Spinal cord (tissue), 10 donors: ENCODE data around the gene NOD1. TPM values are rescaled to one million over a fixed set of nuclear protein-coding genes. Genes with fewer than 3 reads are reported as not detected.

Experiments used
- DNase-seq, 6 donors: peaks; one replicate each; pipeline versions ENCODE4 v3.0.0 to v3.0.0-alpha.2; 2013 to 2015; ENCODE audit warnings: low spot score in 6 of 6, low read depth in 4 of 6
- H3K27ac ChIP-seq: one replicate; pipeline ENCODE4 v1.5.1; 2013; ENCODE audit warnings: low read depth, low read length, control low read depth
- H3K27me3 ChIP-seq: one replicate; pipeline ENCODE4 v1.6.1; 2013; ENCODE audit warnings: low read length; ENCODE audit not compliant: control insufficient read depth, insufficient read depth
- H3K36me3 ChIP-seq: one replicate; pipeline ENCODE4 v1.6.1; 2013; ENCODE audit warnings: low read length; ENCODE audit not compliant: control insufficient read depth, insufficient read depth
- H3K4me1 ChIP-seq: one replicate; pipeline ENCODE4 v1.6.1; 2013; ENCODE audit warnings: low read length; ENCODE audit not compliant: control insufficient read depth, insufficient read depth
- H3K4me3 ChIP-seq: one replicate; pipeline ENCODE4 v1.5.1; 2013; ENCODE audit warnings: low read depth, low read length, control low read depth
- H3K9me3 ChIP-seq: one replicate; pipeline ENCODE4 v1.6.1; 2013; ENCODE audit warnings: low read length; ENCODE audit not compliant: control insufficient read depth, insufficient read depth
- WGBS: methylation state at CpG from one replicate; pipeline ENCODE4 v1.1.5; 2013; ENCODE audit warnings: missing lambda C conversion rate; ENCODE audit not compliant: insufficient coverage; 5-methylcytosine and 5-hydroxymethylcytosine counted together
- polyA plus RNA-seq, 2 donors: library from polyadenylated mRNA; unstranded; fragments of 120-200 nt; gene quantifications; one replicate each; pipeline ENCODE4 v1.2.1, GENCODE V29; 2013; ENCODE audit not compliant: insufficient read length in 2 of 2
- total RNA-seq, 2 donors: library from RNA; depleted of rRNA in 1 of 2; stranded (reverse); fragments of 120-200 nt in 1 of 2; fragments of >200 nt in 1 of 2; gene quantifications; one replicate each; pipeline versions ENCODE4 v1.2.3 to v1.2.4, GENCODE V29; 2013 to 2014
- donor health status: healthy.

The NOD1 gene
- total and polyA plus RNA-seq, 4 donors: 3.4 to 7.7 (median 5.3) TPM

DNA sequence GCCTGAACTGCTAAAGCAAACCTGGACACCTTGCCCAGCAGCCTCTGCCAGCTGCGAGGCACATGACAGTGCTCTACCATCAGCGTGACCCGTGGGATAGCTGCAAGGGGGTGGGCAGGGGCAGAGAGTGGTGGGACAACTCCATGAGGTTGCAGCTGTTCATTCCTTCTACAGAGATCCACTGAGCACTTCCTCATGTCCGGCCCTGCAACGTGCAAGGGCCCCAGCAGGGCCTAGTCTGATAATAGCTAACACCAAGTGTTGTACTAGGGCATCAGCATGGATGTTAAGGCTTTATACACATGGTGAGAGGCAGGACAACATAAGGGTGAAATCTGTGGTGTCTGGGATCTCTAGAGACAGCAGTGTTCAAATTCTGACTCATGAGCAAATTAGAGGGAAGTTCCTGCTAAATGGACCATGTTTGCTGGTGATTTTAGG, 14.3 kb downstream of the NOD1 start:
- Histone ChIP-seq H3K27ac (no peak overlapping the region), H3K9me3 (no peaks in the 10 kb centered on the region), H3K36me3 (no peaks in the 10 kb centered on the region), H3K4me3 (no peak overlapping the region), H3K4me1 (peaks cover 18% of the 10 kb centered on the region), H3K27me3 (no peaks in the 10 kb centered on the region)
- 65% methylated on average over 5 of the region's 5 CpGs for WGBS
- DNase-seq: no peak

DNA sequence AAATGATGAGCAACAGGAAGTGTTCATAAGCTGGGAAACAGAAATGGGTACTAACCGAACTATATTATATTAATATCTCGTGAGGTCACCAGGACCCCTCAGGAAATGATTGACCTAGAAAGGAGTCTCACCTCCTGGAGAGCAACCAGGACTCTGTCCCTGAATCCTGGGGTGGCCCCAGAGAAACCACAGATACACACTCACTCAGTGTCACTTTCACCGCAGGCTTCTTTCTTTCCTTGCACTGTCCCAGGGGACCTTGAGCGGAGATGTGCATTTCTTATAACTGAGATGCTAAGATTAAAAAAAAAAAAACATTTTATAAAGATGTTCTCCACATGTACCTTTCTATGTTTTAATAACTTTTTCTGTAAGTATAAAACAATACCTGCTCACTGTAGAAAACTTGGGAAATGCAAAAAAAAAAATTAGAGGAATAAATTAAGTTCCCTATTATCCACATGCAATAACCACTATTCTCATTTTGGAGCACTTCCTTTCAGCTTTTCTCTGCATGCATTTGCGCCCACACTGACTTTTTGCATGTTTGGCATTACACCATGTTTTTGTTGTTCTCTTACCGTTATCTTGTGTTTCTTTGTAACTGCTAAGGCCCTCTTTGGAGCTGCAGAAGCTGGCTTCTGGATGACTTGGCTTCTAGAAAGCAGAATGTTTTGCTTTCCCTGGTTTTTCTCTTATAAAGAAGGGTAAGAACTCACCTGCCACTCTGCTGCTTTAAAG, 15.0 kb downstream of the NOD1 start:
- H3K9me3 ChIP-seq: no peaks in the 10 kb centered on the region
- WGBS: 76% methylated on average over 4 of the region's 6 CpGs
- no peak overlapping the region for H3K27ac ChIP-seq
- no peak for DNase-seq
- H3K27me3 ChIP-seq: no peaks in the 10 kb centered on the region
- H3K4me1 ChIP-seq: peaks cover 11% of the 10 kb centered on the region
- no peak overlapping the region for H3K4me3 ChIP-seq
- H3K36me3 ChIP-seq: no peaks in the 10 kb centered on the region

GRCh38 chr7:30462179-30462578, 16.4 kb downstream of the NOD1 start:
- H3K27me3 ChIP-seq: no peaks in the 10 kb centered on the region
- no peak overlapping the region for H3K4me3 ChIP-seq
- WGBS: no CpG with 5 or more reads among the region's 1 CpG
- H3K9me3 ChIP-seq: no peaks in the 10 kb centered on the region
- no peak for DNase-seq
- H3K4me1 ChIP-seq: peaks cover 11% of the 10 kb centered on the region
- no peaks in the 10 kb centered on the region for H3K36me3 ChIP-seq
- no peak overlapping the region for H3K27ac ChIP-seq

GRCh38 chr7:30460246-30460633, 18.3 kb downstream of the NOD1 start:
- H3K27me3 ChIP-seq: no peaks in the 10 kb centered on the region
- no peak for DNase-seq
- WGBS: 87% methylated on average over 4 of the region's 4 CpGs
- H3K36me3 ChIP-seq: peaks cover 3% of the 10 kb centered on the region
- no peaks in the 10 kb centered on the region for H3K9me3 ChIP-seq
- no peak overlapping the region for H3K4me3 ChIP-seq
- peak overlapping the region; percentile 48 for H3K27ac ChIP-seq
- H3K4me1 ChIP-seq: peaks cover 11% of the 10 kb centered on the region

GRCh38 chr7:30459591-30460245, 18.9 kb downstream of the NOD1 start:
- Histone ChIP-seq H3K27ac (peak overlapping the region; percentile 48), H3K27me3 (no peaks in the 10 kb centered on the region), H3K4me1 (peaks cover 11% of the 10 kb centered on the region), H3K36me3 (peaks cover 3% of the 10 kb centered on the region), H3K9me3 (no peaks in the 10 kb centered on the region), H3K4me3 (no peak overlapping the region)
- DNase-seq: peak in 2 of 6 donors; percentile 42 to 65
- WGBS: 34% methylated on average over 5 of the region's 9 CpGs

- no peaks in the 10 kb centered on the region for H3K9me3 ChIP-seq
- H3K36me3 ChIP-seq: peaks cover 4% of the 10 kb centered on the region
- H3K27me3 ChIP-seq: no peaks in the 10 kb centered on the region
- WGBS: no CpG with 5 or more reads among the region's 1 CpG
- H3K27ac ChIP-seq: no peak overlapping the region
- no peak for DNase-seq
- no peak overlapping the region for H3K4me3 ChIP-seq
- H3K4me1 ChIP-seq: peaks cover 9% of the 10 kb centered on the region
Measured at GRCh38 chr7:30458311-30458710, 20.3 kb downstream of the NOD1 start.

GRCh38 chr7:30453921-30454320, 24.7 kb downstream of the NOD1 start:
- H3K27ac ChIP-seq: no peak overlapping the region
- 94% methylated on average over 2 of the region's 3 CpGs for WGBS

DNA sequence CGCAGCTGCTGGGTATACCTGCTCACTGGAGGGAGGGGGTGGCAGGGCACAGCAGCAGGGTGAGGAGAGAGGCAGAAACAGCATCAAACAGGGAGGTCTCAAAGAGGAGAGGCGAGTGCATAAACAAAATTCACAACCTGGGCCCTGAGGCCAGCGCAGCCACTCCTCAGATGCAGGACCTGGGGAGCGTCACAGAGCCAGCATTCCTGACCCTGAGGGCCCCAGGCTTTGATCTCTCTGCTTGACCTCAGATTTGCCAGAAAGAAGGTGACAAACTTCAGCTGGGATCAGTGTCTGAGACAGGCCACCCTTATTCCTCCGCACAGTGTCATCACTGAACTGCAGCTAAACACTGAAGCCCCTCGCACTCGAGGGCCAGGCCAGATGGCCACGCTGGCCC, 25.6 kb downstream of the NOD1 start:
- Histone ChIP-seq H3K27me3 (no peaks in the 10 kb centered on the region), H3K36me3 (peaks cover 30% of the 10 kb centered on the region), H3K27ac (no peak overlapping the region), H3K4me3 (no peak overlapping the region), H3K9me3 (no peaks in the 10 kb centered on the region), H3K4me1 (peaks cover 11% of the 10 kb centered on the region)
- 94% methylated on average over 5 of the region's 8 CpGs for WGBS
- DNase-seq: no peak

More at GRCh38 chr7:30453921-30454320, 24.7 kb downstream of the NOD1 start:
- Histone ChIP-seq H3K36me3 (peaks cover 28% of the 10 kb centered on the region), H3K4me3 (no peak overlapping the region), H3K9me3 (no peaks in the 10 kb centered on the region), H3K27me3 (no peaks in the 10 kb centered on the region), H3K4me1 (peaks cover 11% of the 10 kb centered on the region)
- DNase-seq: no peak

DNA sequence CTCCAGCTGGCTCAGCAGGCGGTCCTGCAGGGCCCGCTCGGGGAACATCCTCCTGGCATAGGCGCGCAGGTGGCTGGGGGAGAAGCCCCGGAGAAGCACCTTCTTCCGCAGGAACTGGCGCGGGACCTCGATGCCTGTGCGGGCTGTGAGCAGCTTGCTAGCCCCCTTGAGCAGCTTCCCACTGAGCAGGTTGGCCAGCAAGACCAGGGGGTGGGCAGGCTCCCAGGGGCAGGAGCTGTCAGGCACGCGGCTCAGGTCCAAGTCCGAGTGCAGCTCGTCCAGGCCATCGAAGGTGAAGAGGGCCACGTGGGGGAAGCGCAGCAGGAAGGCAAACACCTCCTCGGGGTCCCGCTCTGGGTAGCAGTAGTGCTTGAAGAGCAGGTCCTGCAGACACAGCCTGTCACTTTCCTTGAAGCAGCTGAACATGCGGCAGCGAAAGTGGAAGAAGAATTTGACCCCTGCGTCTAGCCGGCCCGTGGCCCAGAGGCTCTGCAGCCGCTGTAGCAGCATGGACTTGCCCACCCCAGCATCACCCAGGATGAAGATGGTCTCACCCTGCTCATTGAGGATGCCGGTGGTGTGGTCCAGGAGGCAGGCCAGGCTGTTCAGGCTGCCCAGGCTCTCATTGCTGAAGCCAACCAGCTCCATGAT, 26.2 kb downstream of the NOD1 start:
- Histone ChIP-seq H3K4me3 (no peak overlapping the region), H3K36me3 (peaks cover 31% of the 10 kb centered on the region), H3K27me3 (no peaks in the 10 kb centered on the region), H3K4me1 (peaks cover 11% of the 10 kb centered on the region), H3K9me3 (no peaks in the 10 kb centered on the region), H3K27ac (no peak overlapping the region)
- 87% methylated on average over 27 of the region's 27 CpGs for WGBS
- DNase-seq: no peak
